OCI-LY3 (cell line): ENCODE results near the gene PDGFA.

Experiments
- CTCF ChIP-seq: fragments of 200-600, 300-600 bp; sonication (generic); IDR thresholded peaks from 2 replicates; pipeline ENCODE4 v1.5.1; 2014; ENCODE audit warnings: antibody characterized with exemption, low read length, low read depth
- EZH2phosphoT487 ChIP-seq: fragments of 200-600 bp; shearing (Covaris generic); IDR thresholded peaks from 2 replicates; pipeline ENCODE4 v1.6.1; 2018; ENCODE audit warnings: antibody characterized with exemption, mixed run types, low read depth

DNA sequence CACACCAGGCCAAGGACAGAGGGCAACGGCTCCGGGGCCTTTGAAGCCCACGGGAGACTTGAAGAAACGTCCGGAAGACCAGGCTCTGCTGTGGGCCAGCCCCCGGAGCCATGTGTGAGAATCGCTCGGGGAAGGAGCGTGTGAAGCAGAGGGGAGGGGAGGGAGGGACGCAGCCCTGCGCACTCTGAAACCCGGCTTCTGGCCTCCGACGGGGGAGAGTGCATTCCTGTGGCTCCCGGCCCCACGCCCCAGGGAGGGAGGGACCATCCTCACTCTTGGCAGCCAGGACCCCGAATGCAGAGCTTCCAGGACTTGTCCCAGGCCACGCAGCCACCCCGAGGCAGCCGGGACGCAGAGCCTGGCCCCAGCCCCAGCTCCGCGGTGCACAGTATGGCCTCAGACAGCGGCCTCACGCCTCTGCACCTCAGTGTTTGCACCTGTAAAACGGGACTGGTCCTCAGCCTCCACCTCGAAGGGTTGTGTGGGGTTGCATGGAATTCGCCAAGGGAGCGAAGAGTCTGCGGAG, 67.4 kb downstream of the PDGFA start:
- TF ChIP-seq EZH2phosphoT487 (no peak), CTCF (no peak)
